ENCODE measurements around the gene HOXA2. TPM values are rescaled to one million over a fixed set of nuclear protein-coding genes. Genes with fewer than 3 reads are reported as not detected.

HOXA2 gene
- total and polyA plus RNA-seq, 2 of the 8 experiments (the other 6 are each of a cell fraction or from before 2014, with no cell fraction given), result not detected

DNA sequence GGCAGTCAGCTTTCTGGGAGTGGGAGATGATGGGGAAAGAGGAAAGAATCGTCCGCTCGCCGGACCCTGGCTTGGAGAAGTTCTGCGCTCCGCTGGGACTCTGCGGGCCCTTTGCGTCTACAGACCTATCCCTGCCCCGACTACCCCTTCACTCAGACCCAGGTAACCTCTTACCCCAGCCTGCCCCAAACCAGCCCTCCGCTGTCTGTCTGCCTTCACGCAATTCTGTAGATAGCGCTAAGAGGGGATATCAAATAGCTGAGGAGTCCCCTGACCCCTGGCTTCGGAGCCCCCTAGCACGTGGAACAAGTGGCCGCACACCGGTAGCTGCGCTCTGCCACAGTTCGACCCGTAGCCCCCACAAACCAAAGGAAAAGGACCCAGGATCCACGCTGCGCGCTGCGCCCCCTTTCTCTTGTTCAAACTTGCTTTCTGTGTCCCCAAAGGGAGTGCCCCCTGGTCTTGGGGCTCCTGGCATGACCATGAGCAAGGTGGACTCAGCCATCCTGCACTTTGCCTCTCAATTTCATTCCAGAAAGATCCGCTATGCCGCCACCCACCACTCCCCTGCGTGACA lies 21.1 kb upstream of the HOXA2 start:
- WGBS, 2 experiments (ENCODE audit: extremely low coverage in 1 of 2, insufficient coverage in 1 of 2, insufficient read length in 1 of 2, insufficient replicate concordance in 2 of 2, low coverage in 1 of 2, low lambda C conversion rate in 2 of 2, missing lambda C conversion rate in 1 of 2), result 13% methylated on average over 22 of the region's 26 CpGs; no CpG with 5 or more reads in 1 of the 2 experiments
- Histone ChIP-seq H3K27ac (ENCODE audit: low read depth, low read length) (no peak overlapping the region), H3K4me3 (ENCODE audit: extremely low read depth in 1 of 4, insufficient read depth in 2 of 4, low read depth in 3 of 4, low read length in 4 of 4) (no peak overlapping the region)

More for the DNA sequence above, 21.1 kb upstream of the HOXA2 start:
- no peak overlapping the region for H3K4ac ChIP-seq (replicated peaks; ENCODE audit: insufficient read length, low read depth, low read length)
- H4K91ac ChIP-seq (replicated peaks; ENCODE audit: insufficient read length, low read length), result no peak overlapping the region
- POLR2A ChIA-PET (ENCODE audit: partially characterized antibody), result no interaction called here
- no peak overlapping the region for H3K9ac ChIP-seq (replicated peaks in 1 of 4; ENCODE audit: extremely low read depth in 1 of 4, low read depth in 3 of 4, low read length in 3 of 4)
- peak in 1 of 2 experiments; percentile 63 for DNase-seq (ENCODE audit: low read depth in 1 of 2, low spot score in 2 of 2)
- 0 out of 7 replicates have a peak, but pooled peaks cover 0 to 2% (median 0%) of the 10 kb centered on the region in 4 experiments for H3K4me1 ChIP-seq (replicated peaks in 1 of 4; ENCODE audit: control insufficient read depth in 3 of 4, insufficient read depth in 4 of 4, low read length in 3 of 4)
- no peak overlapping the region; a peak in 1 of 4 replicates for H3K4me2 ChIP-seq (ENCODE audit: insufficient read depth in 1 of 2, low read depth in 2 of 2, low read length in 2 of 2)
- peaks cover 22 to 26% of the 10 kb centered on the region in 2 experiments for H4K20me1 ChIP-seq (replicated peaks in 1 of 2; ENCODE audit: control insufficient read depth in 1 of 2, insufficient read depth in 2 of 2, low read length in 2 of 2)
- 0 out of 2 replicates have a peak overlapping the region, but pooled peaks have one; percentile 55 for H2BK20ac ChIP-seq (ENCODE audit: low read length)
- H3K79me1 ChIP-seq (ENCODE audit: low read depth, low read length), result no peaks in the 10 kb centered on the region
- H3K9me3 ChIP-seq (ENCODE audit: insufficient read depth in 2 of 2, low read depth in 1 of 2, low read length in 1 of 2), result no peaks in the 10 kb centered on the region
- no peak for FAIRE-seq
- no peak overlapping the region for H4K5ac ChIP-seq (ENCODE audit: insufficient read length, low read depth, low read length)
- H3K14ac ChIP-seq (ENCODE audit: insufficient read length), result no peak overlapping the region
- no peak overlapping the region for H3K18ac ChIP-seq (ENCODE audit: extremely low read depth, low read length)
- no peak overlapping the region for H2BK5ac ChIP-seq (ENCODE audit: low read depth, low read length)
- no peak overlapping the region for H2AFZ ChIP-seq (ENCODE audit: low read length)
- H4K8ac ChIP-seq (ENCODE audit: extremely low read depth, insufficient read depth, low read length), result no peak overlapping the region
- H2BK120ac ChIP-seq (replicated peaks; ENCODE audit: low read depth, low read length), result no peak overlapping the region
- no peak overlapping the region; the same call in 1 of the 2 replicates for H2BK15ac ChIP-seq (ENCODE audit: low read length)
- peaks cover 100% of the 10 kb centered on the region in 4 experiments for H3K27me3 ChIP-seq (replicated peaks in 1 of 4; ENCODE audit: control insufficient read depth in 3 of 4, extremely low read depth in 1 of 4, insufficient read depth in 3 of 4, low read length in 3 of 4)
- 0 out of 2 replicates have a peak overlapping the region, but pooled peaks have one; percentile 21 for H2BK12ac ChIP-seq (ENCODE audit: low read depth, low read length)
- no peak overlapping the region for H3K56ac ChIP-seq (replicated peaks; ENCODE audit: insufficient read length, low read depth, low read length)
- TF ChIP-seq SUZ12 (IDR thresholded peaks at IDR 0.05; ENCODE audit: low read length) (peak; percentile 84), EZH2 (IDR thresholded peaks at IDR 0.05; ENCODE audit: low read depth, low read length, severe bottlenecking) (peak; percentile 92), JUN (IDR thresholded peaks at IDR 0.05; ENCODE audit: low read depth, low read length) (no peak), CREB1 (IDR thresholded peaks at IDR 0.05) (no peak), SP2 (IDR thresholded peaks at IDR 0.05; ENCODE audit: low read length) (no peak), POU5F1 (IDR thresholded peaks at IDR 0.05; ENCODE audit: low read depth, low read length) (no peak), TAF1 (IDR thresholded peaks at IDR 0.05; ENCODE audit: low read depth, low read length) (no peak), TEAD4 (IDR thresholded peaks at IDR 0.05; ENCODE audit: low read depth, low read length) (no peak), BACH1 (IDR thresholded peaks at IDR 0.05; ENCODE audit: low read length) (no peak), RBBP5 (IDR thresholded peaks at IDR 0.05; ENCODE audit: borderline replicate concordance, low read depth, low read length) (no peak), SRF (IDR thresholded peaks at IDR 0.05; ENCODE audit: low read depth, low read length) (no peak), RFX5 (IDR thresholded peaks at IDR 0.05; ENCODE audit: borderline replicate concordance, low read depth, low read length) (no peak)
- no peaks in the 10 kb centered on the region; the same call in 1 of the 2 replicates for H3K23me2 ChIP-seq (ENCODE audit: low read depth, low read length)
- 0 out of 2 replicates have a peak overlapping the region, but pooled peaks have one; percentile 25 for H2AK5ac ChIP-seq (ENCODE audit: low read depth, low read length)
- H3K36me3 ChIP-seq (ENCODE audit: control insufficient read depth in 2 of 4, insufficient read depth in 4 of 4, low read length in 3 of 4), result no peaks in the 10 kb centered on the region
- H3K23ac ChIP-seq (ENCODE audit: insufficient read length), result no peak overlapping the region
- no peaks in the 10 kb centered on the region for H3K79me2 ChIP-seq (ENCODE audit: control insufficient read depth in 1 of 2, insufficient read depth in 2 of 2, low read length in 2 of 2)
- CTCF ChIA-PET (ENCODE audit: partially characterized antibody), result interaction anchor here (0.9 to 1.4 kb wide), 2 partner anchors 21 to 29 kb away, joined by 3 to 4 read pairs; no protein-coding TSS in a partner anchor
